ENCODE results near the gene ZNF286A. TPM values are rescaled to one million over a fixed set of nuclear protein-coding genes. Genes with fewer than 3 reads are reported as not detected.

Gene ZNF286A
- total and polyA plus RNA-seq, 2 of the 13 experiments (the other 11 are each of a cell fraction or from before 2014, with no cell fraction given) = 12.7 to 38.8 TPM

DNA sequence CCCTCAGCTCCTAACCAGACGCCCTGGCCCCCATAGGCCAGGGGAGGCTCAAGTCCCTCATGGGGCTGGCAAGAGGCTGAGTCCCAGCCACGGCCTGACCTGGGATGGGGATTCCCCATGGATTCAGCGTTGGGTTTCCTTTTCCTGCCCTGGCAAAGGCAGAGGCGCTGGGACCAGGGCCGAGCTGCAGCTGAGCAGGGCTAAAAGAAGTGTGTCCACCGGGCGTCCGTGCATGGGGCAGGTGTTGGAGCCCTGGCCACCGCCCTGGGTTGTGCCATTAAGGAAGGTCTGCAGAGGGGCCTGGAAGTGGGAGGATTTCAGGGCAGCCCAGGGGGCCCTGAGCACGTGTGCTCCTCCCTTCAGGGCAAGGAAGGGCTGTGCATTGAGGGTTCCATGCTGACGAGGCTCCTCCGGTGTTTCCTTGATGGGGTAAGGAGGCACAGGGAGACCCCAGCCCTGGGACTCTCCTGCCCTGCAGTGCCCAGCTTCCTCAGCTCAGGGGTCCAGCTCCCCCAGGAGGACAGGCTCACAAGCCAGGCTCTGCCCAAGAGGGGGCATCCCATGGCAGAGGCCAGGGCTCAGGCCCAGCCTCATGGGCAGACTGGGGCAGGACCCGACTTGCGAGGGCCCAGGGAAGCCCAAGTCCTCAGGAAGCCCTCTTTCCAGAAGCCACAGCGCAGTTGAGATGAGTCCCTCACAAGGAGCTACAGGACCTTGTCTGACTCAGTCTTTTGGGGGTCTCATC lies 42.7 kb downstream of the ZNF286A start:
- Histone ChIP-seq H3K4me2 (ENCODE audit: low read depth, low read length) (no peak overlapping the region), H3K27ac (ENCODE audit: extremely low read length, insufficient read depth, low read length) (no peak overlapping the region), H3K79me2 (ENCODE audit: insufficient read depth, low read length) (no peaks in the 10 kb centered on the region), H2AFZ (ENCODE audit: low read length) (no peak overlapping the region), H3K9me3 (ENCODE audit: low read length) (no peaks in the 10 kb centered on the region), H3K27me3 (ENCODE audit: control insufficient read depth in 1 of 2, insufficient read depth in 2 of 2, low read length in 2 of 2) (peaks cover 0 to 9% of the 10 kb centered on the region in 2 experiments; a peak in 4 of 5 replicates), H3K36me3 (replicated peaks in 1 of 2; ENCODE audit: control insufficient read depth in 1 of 2, insufficient read depth in 2 of 2, low read length in 2 of 2) (no peaks in the 10 kb centered on the region), H4K20me1 (ENCODE audit: insufficient read depth, low read length) (no peaks in the 10 kb centered on the region), H3K4me1 (ENCODE audit: insufficient read depth, low read length) (no peaks in the 10 kb centered on the region), H3K9ac (ENCODE audit: insufficient read depth, low read depth, low read length) (no peak overlapping the region), H3K4me3 (replicated peaks in 1 of 3; ENCODE audit: insufficient read depth in 1 of 3, low read depth in 2 of 3, low read length in 3 of 3) (no peak overlapping the region)
- CTCF ChIA-PET (ENCODE audit: low intra/inter-chr PET ratio, low total read pairs) = no interaction called here
- no peak for TF ChIP-seq ZBTB37 (CRISPR knock-in tag; IDR thresholded peaks at IDR 0.05)
- no peak for TF ChIP-seq RFXAP (CRISPR knock-in tag; IDR thresholded peaks at IDR 0.05; ENCODE audit: borderline replicate concordance)
- no peak for TF ChIP-seq HNRNPK (IDR thresholded peaks at IDR 0.05; ENCODE audit: low read depth, low read length, poor library complexity, severe bottlenecking)
- TF ChIP-seq ZNF33A (CRISPR knock-in tag; IDR thresholded peaks at IDR 0.05; ENCODE audit: borderline replicate concordance) = no peak
- no peak for TF ChIP-seq ELF4 (CRISPR knock-in tag; IDR thresholded peaks at IDR 0.05; ENCODE audit: borderline replicate concordance)
- no peak for TF ChIP-seq FOSL2 (CRISPR knock-in tag; IDR thresholded peaks at IDR 0.05)
- TF ChIP-seq ZNF30 (CRISPR knock-in tag; IDR thresholded peaks at IDR 0.05) = no peak
- TF ChIP-seq MXD3 (CRISPR knock-in tag; IDR thresholded peaks at IDR 0.05) = no peak
- TF ChIP-seq, protein P1, sequence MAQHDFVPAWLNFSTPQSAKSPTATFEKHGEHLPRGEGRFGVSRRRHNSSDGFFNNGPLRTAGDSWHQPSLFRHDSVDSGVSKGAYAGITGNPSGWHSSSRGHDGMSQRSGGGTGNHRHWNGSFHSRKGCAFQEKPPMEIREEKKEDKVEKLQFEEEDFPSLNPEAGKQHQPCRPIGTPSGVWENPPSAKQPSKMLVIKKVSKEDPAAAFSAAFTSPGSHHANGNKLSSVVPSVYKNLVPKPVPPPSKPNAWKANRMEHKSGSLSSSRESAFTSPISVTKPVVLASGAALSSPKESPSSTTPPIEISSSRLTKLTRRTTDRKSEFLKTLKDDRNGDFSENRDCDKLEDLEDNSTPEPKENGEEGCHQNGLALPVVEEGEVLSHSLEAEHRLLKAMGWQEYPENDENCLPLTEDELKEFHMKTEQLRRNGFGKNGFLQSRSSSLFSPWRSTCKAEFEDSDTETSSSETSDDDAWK (CRISPR knock-in tag; IDR thresholded peaks at IDR 0.05) = no peak
- no peak for TF ChIP-seq ZNF274 (CRISPR knock-in tag; IDR thresholded peaks at IDR 0.05)
- TF ChIP-seq ZSCAN21 (CRISPR knock-in tag; IDR thresholded peaks at IDR 0.05; ENCODE audit: borderline replicate concordance) = no peak
- no peak for TF ChIP-seq SNAI1 (CRISPR knock-in tag; IDR thresholded peaks at IDR 0.05; ENCODE audit: borderline replicate concordance)
- no peak for TF ChIP-seq ZNF772 (CRISPR knock-in tag; IDR thresholded peaks at IDR 0.05)
- TF ChIP-seq, protein P2, sequence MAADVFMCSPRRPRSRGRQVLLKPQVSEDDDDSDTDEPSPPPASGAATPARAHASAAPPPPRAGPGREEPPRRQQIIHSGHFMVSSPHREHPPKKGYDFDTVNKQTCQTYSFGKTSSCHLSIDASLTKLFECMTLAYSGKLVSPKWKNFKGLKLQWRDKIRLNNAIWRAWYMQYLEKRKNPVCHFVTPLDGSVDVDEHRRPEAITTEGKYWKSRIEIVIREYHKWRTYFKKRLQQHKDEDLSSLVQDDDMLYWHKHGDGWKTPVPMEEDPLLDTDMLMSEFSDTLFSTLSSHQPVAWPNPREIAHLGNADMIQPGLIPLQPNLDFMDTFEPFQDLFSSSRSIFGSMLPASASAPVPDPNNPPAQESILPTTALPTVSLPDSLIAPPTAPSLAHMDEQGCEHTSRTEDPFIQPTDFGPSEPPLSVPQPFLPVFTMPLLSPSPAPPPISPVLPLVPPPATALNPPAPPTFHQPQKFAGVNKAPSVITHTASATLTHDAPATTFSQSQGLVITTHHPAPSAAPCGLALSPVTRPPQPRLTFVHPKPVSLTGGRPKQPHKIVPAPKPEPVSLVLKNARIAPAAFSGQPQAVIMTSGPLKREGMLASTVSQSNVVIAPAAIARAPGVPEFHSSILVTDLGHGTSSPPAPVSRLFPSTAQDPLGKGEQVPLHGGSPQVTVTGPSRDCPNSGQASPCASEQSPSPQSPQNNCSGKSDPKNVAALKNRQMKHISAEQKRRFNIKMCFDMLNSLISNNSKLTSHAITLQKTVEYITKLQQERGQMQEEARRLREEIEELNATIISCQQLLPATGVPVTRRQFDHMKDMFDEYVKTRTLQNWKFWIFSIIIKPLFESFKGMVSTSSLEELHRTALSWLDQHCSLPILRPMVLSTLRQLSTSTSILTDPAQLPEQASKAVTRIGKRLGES (CRISPR knock-in tag; IDR thresholded peaks at IDR 0.05; ENCODE audit: borderline replicate concordance) = no peak
- intact Hi-C loops (cut with micrococcal nuclease; ENCODE audit: unreplicated experiment) (no loop called here), in situ Hi-C loops (cut with HindIII; ENCODE audit: extremely low pct_ligation_motif_present, low pct_unique_long_range_greater_than_20kb) (no loop called here)
- POLR2A ChIA-PET = no interaction called here
- ATAC-seq (no peak), DNase-seq (ENCODE audit: low spot score) (no peak), FAIRE-seq (no peak)
- WGBS (ENCODE audit: low lambda C conversion rate) = 55% methylated on average over 6 of the region's 15 CpGs
- no TSS peak for BruUV-seq (replicated peaks)

Data from HepG2 (cell line).